Body of pancreas (tissue), 4 donors: ENCODE data around the gene ADSS1. TPM values are rescaled to one million over a fixed set of nuclear protein-coding genes. Genes with fewer than 3 reads are reported as not detected.

ENCODE experiments used
- ATAC-seq: fragments of 150-250 bp; one replicate; pipeline ENCODE4 v1.9.1; 2016
- DNase-seq, 4 donors: peaks; one replicate each; pipeline ENCODE4 v3.0.0-alpha.2; 2019
- H3K27ac ChIP-seq, 4 donors: fragments of 200-600 bp; sonication (generic); 1 replicate in 3 of 4; 2 replicates in 1 of 4; pipeline versions ENCODE4 v1.5.1 to v1.6.1; 2016 to 2019; ENCODE audit warnings: mild to moderate bottlenecking in 1 of 4, mixed read lengths in 1 of 4, moderate library complexity in 1 of 4
- H3K27me3 ChIP-seq, 2 donors: fragments of 200-600 bp; sonication (generic); one replicate each; pipeline ENCODE4 v1.6.0; 2016; ENCODE audit warnings: mild to moderate bottlenecking in 1 of 2
- H3K36me3 ChIP-seq, 2 donors: fragments of 200-600 bp; sonication (generic); replicated peaks in 1 of 2; 2 replicates each; pipeline ENCODE4 v1.5.1; 2016; ENCODE audit warnings: low read depth in 2 of 2; ENCODE audit not compliant: insufficient read depth in 1 of 2
- H3K4me1 ChIP-seq: fragments of 200-600 bp; sonication (generic); one replicate; pipeline ENCODE4 v1.6.0; 2016
- H3K4me3 ChIP-seq, 2 donors: fragments of 200-600 bp; sonication (generic); 1 replicate in 1 of 2; 2 replicates in 1 of 2; pipeline ENCODE4 v1.5.1; 2016 to 2019
- H3K9me3 ChIP-seq, 3 donors: fragments of 200-600 bp; sonication (generic); 1 replicate in 2 of 3; 2 replicates in 1 of 3; pipeline ENCODE4 v1.5.1; 2016
- POLR2A ChIP-seq, 3 donors: fragments of 450-650 bp; IDR thresholded peaks; one replicate each; pipeline ENCODE4 v1.6.1; 2016; ENCODE audit warnings: antibody characterized with exemption in 3 of 3, mild to moderate bottlenecking in 2 of 3
- WGBS, 2 donors: methylation state at CpG; one replicate each; pipeline ENCODE4 v1.1.5; 2017; 5-methylcytosine and 5-hydroxymethylcytosine counted together
- intact Hi-C: fragments of 100-400 bp; cut with DNase I; formaldehyde crosslinking; loops from one replicate; pipeline ENCODE4 v1.15.1; 2023
- total RNA-seq, 2 donors: library from RNA; depleted of rRNA; stranded (reverse); fragments of >200 nt; gene quantifications; one replicate each; pipeline ENCODE4 v1.1.0, GENCODE V29; 2016
- TF ChIP-seq, protein P1 (sequence below), 7 experiments: fragments of 450-650 bp in 4 of 7; fragments of 200-600 bp in 3 of 7; sonication (generic) in 3 of 7; IDR thresholded peaks; one replicate each; pipeline ENCODE4 v1.5.1; 2016 to 2019; ENCODE audit warnings: antibody characterized with exemption in 7 of 7

The ADSS1 gene
- total RNA-seq, 2 donors from 2014 or later: 4.0 to 4.7 TPM

DNA sequence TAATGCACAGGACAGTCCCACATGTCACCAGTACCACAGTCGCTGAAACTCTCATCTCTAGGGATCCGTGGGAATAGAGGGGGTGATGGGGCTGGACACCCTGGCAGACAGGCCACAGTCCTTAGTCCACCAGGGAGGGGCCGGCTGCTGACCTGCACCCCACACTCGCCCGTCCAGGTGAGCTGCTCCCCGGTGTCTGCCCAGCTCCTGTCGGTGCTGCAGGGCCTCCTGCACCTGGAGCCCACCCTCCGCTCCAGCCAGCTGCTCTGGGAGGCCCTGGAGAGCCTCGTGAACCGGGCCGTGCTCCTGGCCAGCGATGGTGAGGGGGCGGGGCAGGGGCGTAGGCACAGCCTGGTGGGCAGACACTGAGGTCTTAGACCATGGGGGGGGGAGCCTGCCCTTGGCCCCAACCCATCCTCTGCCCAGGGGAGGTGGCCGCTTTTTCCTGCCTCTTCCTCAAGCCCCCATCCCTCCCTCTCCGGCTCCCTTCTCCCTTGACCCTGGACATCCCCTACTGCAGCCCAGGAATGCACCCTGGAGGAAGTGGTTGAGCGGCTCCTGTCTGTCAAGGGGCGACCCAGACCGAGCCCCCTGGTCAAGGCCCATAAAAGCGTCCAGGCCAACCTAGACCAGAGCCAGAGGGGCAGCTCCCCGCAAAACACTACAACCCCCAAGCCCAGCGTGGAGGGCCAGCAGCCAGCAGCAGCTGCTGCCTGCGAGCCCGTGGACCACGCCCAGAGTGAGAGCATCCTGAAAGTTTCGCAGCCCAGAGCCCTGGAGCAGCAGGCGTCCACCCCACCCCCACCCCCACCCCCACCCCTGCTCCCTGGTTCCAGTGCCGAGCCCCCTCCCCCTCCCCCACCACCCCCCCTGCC is 17.1 kb upstream of the ADSS1 start:
- Histone ChIP-seq H3K27me3 (no peaks in the 10 kb centered on the region), H3K4me1 (no peaks in the 10 kb centered on the region), H3K9me3 (no peaks in the 10 kb centered on the region), H3K4me3 (no peak overlapping the region), H3K27ac (no peak overlapping the region), H3K36me3 (peaks cover 0 to 6% of the 10 kb centered on the region in 2 donors)
- intact Hi-C loops: no loop called here
- no peak for TF ChIP-seq POLR2A (IDR thresholded peaks at IDR 0.05)
- ATAC-seq (no peak), DNase-seq (no peak)
- WGBS, 2 donors: 71 to 77% methylated on average over 7 to 27 of the region's 28 CpGs

DNA sequence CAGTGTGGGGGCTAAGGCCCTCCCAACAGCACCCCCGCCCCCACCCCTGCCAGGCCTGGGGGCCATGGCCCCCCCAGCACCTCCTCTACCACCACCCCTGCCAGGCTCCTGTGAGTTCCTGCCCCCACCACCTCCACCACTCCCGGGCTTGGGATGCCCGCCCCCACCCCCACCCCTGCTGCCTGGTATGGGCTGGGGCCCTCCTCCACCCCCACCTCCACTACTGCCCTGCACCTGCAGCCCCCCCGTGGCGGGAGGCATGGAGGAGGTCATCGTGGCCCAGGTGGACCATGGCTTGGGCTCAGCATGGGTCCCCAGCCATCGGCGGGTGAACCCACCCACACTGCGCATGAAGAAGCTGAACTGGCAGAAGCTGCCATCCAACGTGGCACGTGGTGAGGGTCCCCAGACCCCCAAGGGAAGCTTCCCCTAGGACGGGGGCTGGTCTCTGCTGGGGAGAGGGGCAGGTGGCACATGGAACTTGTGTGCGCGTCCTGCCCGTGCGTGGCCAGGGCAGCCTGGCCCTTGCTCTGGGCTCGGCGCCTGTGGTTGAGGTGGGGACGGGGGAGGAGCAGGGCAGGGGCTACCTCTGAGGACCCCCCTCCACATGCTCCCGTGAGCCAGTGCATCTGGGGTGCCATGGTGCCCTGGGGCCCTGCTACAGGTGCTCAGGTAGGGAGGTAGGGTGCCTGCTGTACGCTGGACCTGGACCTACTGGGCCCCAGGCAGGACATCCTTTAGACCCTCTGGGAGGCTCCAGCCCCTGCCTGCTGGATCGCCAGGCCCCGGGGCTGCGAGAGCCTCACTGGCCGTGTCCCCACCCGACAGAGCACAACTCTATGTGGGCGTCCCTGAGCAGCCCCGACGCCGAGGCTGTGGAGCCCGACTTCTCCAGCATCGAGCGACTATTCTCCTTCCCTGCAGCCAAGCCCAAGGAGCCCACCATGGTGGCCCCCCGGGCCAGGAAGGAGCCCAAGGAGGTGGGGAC is 16.1 kb upstream of the ADSS1 start:
- Histone ChIP-seq H3K27ac (no peak overlapping the region), H3K27me3 (no peaks in the 10 kb centered on the region), H3K4me1 (no peaks in the 10 kb centered on the region), H3K9me3 (no peaks in the 10 kb centered on the region), H3K36me3 (peaks cover 0 to 6% of the 10 kb centered on the region in 2 donors), H3K4me3 (no peak overlapping the region)
- WGBS, 2 donors: 52 to 80% methylated on average over 1 to 26 of the region's 34 CpGs
- TF ChIP-seq POLR2A (IDR thresholded peaks at IDR 0.05): no peak
- TF ChIP-seq, protein P1, sequence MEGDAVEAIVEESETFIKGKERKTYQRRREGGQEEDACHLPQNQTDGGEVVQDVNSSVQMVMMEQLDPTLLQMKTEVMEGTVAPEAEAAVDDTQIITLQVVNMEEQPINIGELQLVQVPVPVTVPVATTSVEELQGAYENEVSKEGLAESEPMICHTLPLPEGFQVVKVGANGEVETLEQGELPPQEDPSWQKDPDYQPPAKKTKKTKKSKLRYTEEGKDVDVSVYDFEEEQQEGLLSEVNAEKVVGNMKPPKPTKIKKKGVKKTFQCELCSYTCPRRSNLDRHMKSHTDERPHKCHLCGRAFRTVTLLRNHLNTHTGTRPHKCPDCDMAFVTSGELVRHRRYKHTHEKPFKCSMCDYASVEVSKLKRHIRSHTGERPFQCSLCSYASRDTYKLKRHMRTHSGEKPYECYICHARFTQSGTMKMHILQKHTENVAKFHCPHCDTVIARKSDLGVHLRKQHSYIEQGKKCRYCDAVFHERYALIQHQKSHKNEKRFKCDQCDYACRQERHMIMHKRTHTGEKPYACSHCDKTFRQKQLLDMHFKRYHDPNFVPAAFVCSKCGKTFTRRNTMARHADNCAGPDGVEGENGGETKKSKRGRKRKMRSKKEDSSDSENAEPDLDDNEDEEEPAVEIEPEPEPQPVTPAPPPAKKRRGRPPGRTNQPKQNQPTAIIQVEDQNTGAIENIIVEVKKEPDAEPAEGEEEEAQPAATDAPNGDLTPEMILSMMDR (IDR thresholded peaks at IDR 0.05): no peak
- intact Hi-C loops: no loop called here
- ATAC-seq: peak; percentile 7
- DNase-seq: no peak

DNA sequence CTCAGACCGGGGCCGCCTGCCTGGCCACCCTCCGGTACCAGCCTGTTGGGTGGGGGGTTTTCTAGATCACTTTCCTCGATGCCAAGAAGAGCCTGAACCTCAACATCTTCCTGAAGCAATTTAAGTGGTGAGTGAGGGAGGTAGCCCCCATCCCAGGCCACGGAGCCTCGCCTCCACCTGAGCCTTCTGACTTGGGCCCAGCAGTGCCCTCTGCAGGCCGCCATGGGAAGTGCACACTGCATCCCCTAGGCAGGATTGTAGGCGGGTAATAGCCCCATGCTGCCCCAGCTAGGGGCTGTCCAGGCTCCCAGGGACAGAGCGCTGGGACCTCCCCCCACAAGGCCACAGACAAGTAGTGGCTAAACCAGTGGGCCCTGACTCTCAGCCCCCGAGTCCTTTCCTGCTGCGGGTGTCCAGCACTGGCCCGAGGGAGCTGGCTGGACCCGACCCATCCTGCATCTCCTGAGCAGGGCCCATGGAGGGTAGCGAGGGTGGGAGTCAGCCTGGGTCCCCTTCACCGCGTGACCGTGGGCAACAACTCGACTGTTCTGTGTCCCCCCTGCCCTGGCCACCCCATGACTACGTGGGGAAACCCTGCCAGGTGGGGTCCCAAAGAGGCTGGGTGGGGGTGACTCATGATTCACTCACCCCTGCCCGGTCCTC is 15.3 kb upstream of the ADSS1 start:
- intact Hi-C loops: no loop called here
- Histone ChIP-seq H3K9me3 (no peaks in the 10 kb centered on the region), H3K27me3 (no peaks in the 10 kb centered on the region), H3K4me3 (no peak overlapping the region), H3K27ac (no peak overlapping the region), H3K4me1 (no peaks in the 10 kb centered on the region), H3K36me3 (peaks cover 0 to 6% of the 10 kb centered on the region in 2 donors)
- DNase-seq: peak; percentile 64 to 82 (median 75)
- WGBS, 2 donors: 0 to 23% methylated on average over 4 to 19 of the region's 20 CpGs
- peak; percentile 79 for ATAC-seq
- TF ChIP-seq POLR2A (IDR thresholded peaks at IDR 0.05): no peak
- TF ChIP-seq, protein P1 (IDR thresholded peaks at IDR 0.05): peak; percentile 90 to 98 (median 93)

DNA sequence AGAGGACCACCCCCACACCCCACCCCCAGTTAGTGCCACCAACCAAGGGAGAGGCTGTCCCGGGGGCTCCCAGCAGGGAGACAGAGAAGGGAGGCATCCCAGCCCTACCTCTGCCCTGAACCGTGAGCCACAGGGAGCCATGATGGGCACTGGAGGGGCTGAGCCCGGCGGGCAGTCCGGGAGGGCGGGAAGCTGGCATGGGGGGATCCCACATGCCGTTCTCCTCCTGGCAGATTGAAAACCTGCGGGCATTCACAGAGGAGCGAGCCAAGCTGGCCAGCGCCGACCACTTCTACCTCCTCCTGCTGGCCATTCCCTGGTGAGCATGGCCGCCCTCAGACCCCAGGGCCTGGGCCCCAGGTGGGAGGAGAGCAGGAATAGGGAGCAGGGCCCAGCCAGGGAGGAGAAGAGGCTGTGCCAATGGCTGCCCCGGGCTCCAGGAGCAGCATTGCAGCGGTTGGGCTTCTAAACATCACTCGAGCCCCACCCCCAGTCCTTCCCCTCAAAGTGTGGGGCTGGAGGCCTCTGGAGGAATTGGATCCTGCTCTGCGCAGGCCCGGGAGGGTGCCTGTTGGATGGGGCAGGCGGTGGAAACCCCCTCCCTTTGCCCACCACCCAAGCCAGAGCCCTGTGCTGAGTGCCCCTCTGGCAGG is 14.5 kb upstream of the ADSS1 start:
- ATAC-seq (no peak), DNase-seq (no peak)
- no peak overlapping the region for H3K27ac ChIP-seq
- TF ChIP-seq POLR2A (IDR thresholded peaks at IDR 0.05): no peak
- TF ChIP-seq, protein P1 (IDR thresholded peaks at IDR 0.05): no peak
- H3K9me3 ChIP-seq: no peaks in the 10 kb centered on the region
- 77 to 89% methylated on average over 3 to 18 of the region's 18 CpGs for WGBS, 2 donors
- H3K4me1 ChIP-seq: no peaks in the 10 kb centered on the region
- no peaks in the 10 kb centered on the region for H3K27me3 ChIP-seq
- intact Hi-C loops: loop anchor here (5.0 kb wide), 1 partner anchor 62 kb away; no protein-coding TSS in a partner anchor
- peaks cover 0 to 4% of the 10 kb centered on the region in 2 donors for H3K36me3 ChIP-seq
- H3K4me3 ChIP-seq: no peak overlapping the region
